ENCODE results near the gene KIF3A.

Gene KIF3A

GRCh38 chr5:132656774-132657355, 80.5 kb downstream of the KIF3A start:
- peaks cover 10% of the 10 kb centered on the region for H3K27me3 ChIP-seq (ENCODE audit: insufficient read depth, low read length)
- H2AFZ ChIP-seq (ENCODE audit: low read length) = no peak overlapping the region
- no peak overlapping the region for H3K4me3 ChIP-seq (ENCODE audit: low read depth, low read length, poor library complexity, severe bottlenecking)
- no peak overlapping the region for H3K27ac ChIP-seq (ENCODE audit: low read depth, low read length, poor library complexity, severe bottlenecking)
- H3K9me2 ChIP-seq (ENCODE audit: low read depth, low read length) = no peaks in the 10 kb centered on the region
- H3K9me3 ChIP-seq (ENCODE audit: low read length) = no peaks in the 10 kb centered on the region
- no peaks in the 10 kb centered on the region for H3K36me3 ChIP-seq (ENCODE audit: insufficient read depth, low read length)
- no peaks in the 10 kb centered on the region for H4K20me1 ChIP-seq (ENCODE audit: insufficient read depth, low read length)
- H3F3A ChIP-seq (ENCODE audit: insufficient read depth, low read length) = no peaks in the 10 kb centered on the region
- H3K4me2 ChIP-seq (ENCODE audit: low read length) = no peak overlapping the region
- TF ChIP-seq CTCF (IDR thresholded peaks at IDR 0.05; ENCODE audit: low read length) = no peak
- no peak for TF ChIP-seq EZH2 (IDR thresholded peaks at IDR 0.05; ENCODE audit: borderline replicate concordance, low read length)
- H3K79me2 ChIP-seq (ENCODE audit: insufficient read depth, low read length) = no peaks in the 10 kb centered on the region
- no peak overlapping the region for H3K9ac ChIP-seq (ENCODE audit: low read length)
- no peaks in the 10 kb centered on the region for H3K4me1 ChIP-seq (ENCODE audit: insufficient read depth, low read length, severe bottlenecking)

DNA sequence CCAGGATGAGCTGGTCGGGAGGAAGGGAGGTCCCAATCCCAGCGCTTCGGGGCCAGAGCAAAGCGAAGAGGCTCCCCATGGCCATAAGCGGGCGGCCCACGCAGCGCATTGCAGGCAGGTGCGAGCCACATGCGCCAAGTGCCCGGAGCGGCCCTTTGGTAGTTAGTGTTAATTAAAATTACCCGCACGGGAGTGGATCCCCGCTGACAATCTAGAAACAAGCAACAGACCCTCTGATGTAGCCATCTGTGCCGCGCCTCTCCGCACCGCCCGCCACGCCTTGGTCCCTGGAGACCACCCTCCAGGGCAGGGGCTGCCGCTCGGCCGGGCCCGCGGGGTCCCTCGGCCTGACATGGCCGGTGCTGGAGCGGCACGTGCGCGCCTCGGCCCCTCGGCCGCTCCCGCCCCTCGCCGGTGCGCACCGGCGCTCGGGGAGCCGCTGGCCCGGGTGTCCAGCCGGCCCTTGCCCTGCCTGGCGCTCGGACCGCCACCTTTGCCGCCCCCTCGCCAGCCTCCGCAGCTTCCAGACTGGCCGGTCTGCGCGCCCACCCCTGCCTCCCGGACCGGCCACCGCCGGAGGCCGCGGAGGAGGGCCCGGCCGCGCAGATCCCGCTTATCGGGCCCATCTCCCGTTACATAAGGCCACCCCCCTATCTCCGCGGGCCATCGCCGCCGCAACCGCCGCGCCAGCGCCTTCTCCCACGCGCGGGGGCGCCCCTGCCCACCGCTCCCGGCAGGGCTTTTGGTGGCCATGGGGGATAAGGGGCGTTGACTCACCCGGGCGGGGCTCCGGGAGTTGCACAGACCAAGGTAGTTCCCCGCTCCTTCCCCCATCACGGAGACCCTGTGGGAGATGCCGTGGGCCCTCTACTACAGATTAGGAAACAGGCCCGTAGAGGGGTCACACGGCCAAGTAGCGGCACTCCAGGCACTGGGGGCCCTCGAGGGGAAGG, 81.2 kb downstream of the KIF3A start:
- no peaks in the 10 kb centered on the region for H3K4me1 ChIP-seq (ENCODE audit: insufficient read depth, low read length, severe bottlenecking)
- TF ChIP-seq EZH2 (IDR thresholded peaks at IDR 0.05; ENCODE audit: borderline replicate concordance, low read length) (no peak), CTCF (IDR thresholded peaks at IDR 0.05; ENCODE audit: low read length) (no peak)
- H3K27ac ChIP-seq (ENCODE audit: low read depth, low read length, poor library complexity, severe bottlenecking) = no peak overlapping the region
- no peak overlapping the region for H3K9ac ChIP-seq (ENCODE audit: low read length)
- no peaks in the 10 kb centered on the region for H3K36me3 ChIP-seq (ENCODE audit: insufficient read depth, low read length)
- H4K20me1 ChIP-seq (ENCODE audit: insufficient read depth, low read length) = no peaks in the 10 kb centered on the region
- peak overlapping the region; percentile 13 for H3K4me3 ChIP-seq (ENCODE audit: low read depth, low read length, poor library complexity, severe bottlenecking)
- no peak overlapping the region for H2AFZ ChIP-seq (ENCODE audit: low read length)
- peaks cover 10% of the 10 kb centered on the region for H3K27me3 ChIP-seq (ENCODE audit: insufficient read depth, low read length)
- no peaks in the 10 kb centered on the region for H3K79me2 ChIP-seq (ENCODE audit: insufficient read depth, low read length)
- H3K9me2 ChIP-seq (ENCODE audit: low read depth, low read length) = no peaks in the 10 kb centered on the region
- peak overlapping the region; percentile 32; the same call in 1 of the 2 replicates for H3K4me2 ChIP-seq (ENCODE audit: low read length)
- H3K9me3 ChIP-seq (ENCODE audit: low read length) = no peaks in the 10 kb centered on the region
- H3F3A ChIP-seq (ENCODE audit: insufficient read depth, low read length) = no peaks in the 10 kb centered on the region

- Histone ChIP-seq H3K4me2 (ENCODE audit: low read length) (no peak overlapping the region), H3K9me2 (ENCODE audit: low read depth, low read length) (no peaks in the 10 kb centered on the region), H3K36me3 (ENCODE audit: insufficient read depth, low read length) (no peaks in the 10 kb centered on the region), H3K27me3 (ENCODE audit: insufficient read depth, low read length) (peaks cover 9% of the 10 kb centered on the region), H2AFZ (ENCODE audit: low read length) (no peak overlapping the region), H3K4me3 (ENCODE audit: low read depth, low read length, poor library complexity, severe bottlenecking) (no peak overlapping the region), H3K79me2 (ENCODE audit: insufficient read depth, low read length) (no peaks in the 10 kb centered on the region), H3K4me1 (ENCODE audit: insufficient read depth, low read length, severe bottlenecking) (no peaks in the 10 kb centered on the region), H3F3A (ENCODE audit: insufficient read depth, low read length) (no peaks in the 10 kb centered on the region), H3K27ac (ENCODE audit: low read depth, low read length, poor library complexity, severe bottlenecking) (no peak overlapping the region), H3K9me3 (ENCODE audit: low read length) (no peaks in the 10 kb centered on the region), H3K9ac (ENCODE audit: low read length) (no peak overlapping the region), H4K20me1 (ENCODE audit: insufficient read depth, low read length) (no peaks in the 10 kb centered on the region)
- TF ChIP-seq EZH2 (IDR thresholded peaks at IDR 0.05; ENCODE audit: borderline replicate concordance, low read length) (no peak), CTCF (IDR thresholded peaks at IDR 0.05; ENCODE audit: low read length) (no peak)
Observed at GRCh38 chr5:132653716-132654115, 83.6 kb downstream of the KIF3A start.
